ENCODE results near the gene CHAT.

GRCh38 chr10:49598164-49598856 is 15.5 kb upstream of the CHAT start:
- TF ChIP-seq CTCF (conservative IDR thresholded peaks at IDR 0.05; ENCODE audit: low read length) (no peak), EZH2phosphoT487 (IDR thresholded peaks at IDR 0.05; ENCODE audit: borderline replicate concordance, low read depth, low read length) (no peak)

Measured in OCI-LY7 (cell line).